ENCODE results near the gene TCTN3.
"Not testable (repeated sequence)": the region's sequence is repeated elsewhere in the genome, so short reads cannot be mapped to it uniquely, and the experiment has no call there.

Gene TCTN3

DNA sequence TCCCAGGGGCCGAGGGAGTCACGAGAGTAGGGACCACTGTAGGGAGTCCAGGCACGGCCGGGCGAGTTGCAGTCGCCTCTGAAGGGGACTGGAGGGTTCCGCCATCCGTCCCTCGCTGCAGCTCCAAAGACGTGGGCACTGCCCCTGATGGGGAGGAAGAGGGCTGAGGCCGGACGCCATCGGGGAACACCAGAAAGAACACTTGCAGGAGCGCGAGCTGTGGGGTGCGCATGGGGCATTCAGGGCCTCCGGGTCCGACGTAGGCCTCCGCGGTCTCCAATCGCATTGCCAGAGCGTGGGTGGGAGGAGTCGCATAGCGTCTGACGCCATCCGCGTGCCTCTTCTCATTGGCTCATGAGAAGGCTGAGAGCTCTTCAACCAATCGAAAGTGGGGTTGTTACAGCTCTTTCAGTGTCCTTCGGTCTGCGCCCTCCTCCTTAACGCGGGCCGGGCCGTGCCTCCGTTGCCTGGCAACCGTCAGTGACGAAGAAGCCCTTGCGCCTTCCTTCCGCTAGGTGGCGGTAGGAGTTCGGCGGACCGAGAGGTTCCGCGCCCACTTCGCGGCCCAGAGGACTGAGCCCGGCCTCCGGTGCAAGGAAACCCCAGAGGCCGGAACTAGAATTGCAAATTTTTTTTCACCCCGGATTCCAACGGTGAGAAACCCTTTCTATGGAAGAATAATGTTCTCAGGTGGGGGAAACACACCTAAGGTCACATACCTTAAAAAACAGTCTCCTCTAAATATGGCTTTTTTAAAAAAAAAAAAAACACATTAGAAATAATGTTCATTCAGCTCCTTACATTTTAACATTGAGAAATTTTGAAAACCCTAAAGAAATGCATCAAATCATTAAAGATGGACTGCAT, at the start of gene TCTN3:
TSS of gene TCTN3 (minus strand) at position 260 of the 867 bp plus-strand sequence. CDS start at position 232, 28 bp downstream.
- peak; percentile 98 for DNase-seq

DNA sequence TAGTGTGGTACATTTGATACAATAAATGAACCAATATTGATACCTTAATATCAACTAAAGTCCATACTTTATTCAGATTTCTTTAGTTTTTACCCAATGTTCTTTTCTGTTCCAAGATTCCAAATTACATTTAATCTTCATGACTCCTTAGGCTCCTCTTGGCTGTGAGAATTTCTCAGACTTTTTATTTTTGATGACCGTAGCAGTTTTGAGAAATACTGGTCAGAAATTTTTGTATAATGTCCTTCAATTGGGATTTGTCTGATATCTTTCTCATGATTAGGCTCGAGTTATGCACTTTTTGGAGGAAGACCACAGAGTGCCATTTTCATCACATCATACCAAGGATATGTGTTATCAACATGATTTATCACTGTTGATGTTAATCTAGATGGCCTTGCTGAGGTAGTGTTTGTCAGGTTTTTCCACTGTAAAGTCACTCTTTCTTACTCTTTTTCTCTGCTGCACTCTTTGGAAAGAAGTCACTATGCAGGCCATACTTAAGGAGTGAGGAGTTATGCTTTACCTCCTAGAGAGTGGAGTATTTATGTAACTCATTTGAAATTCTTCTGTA, 49.3 kb upstream of the TCTN3 start:
- DNase-seq, result no peak

DNA sequence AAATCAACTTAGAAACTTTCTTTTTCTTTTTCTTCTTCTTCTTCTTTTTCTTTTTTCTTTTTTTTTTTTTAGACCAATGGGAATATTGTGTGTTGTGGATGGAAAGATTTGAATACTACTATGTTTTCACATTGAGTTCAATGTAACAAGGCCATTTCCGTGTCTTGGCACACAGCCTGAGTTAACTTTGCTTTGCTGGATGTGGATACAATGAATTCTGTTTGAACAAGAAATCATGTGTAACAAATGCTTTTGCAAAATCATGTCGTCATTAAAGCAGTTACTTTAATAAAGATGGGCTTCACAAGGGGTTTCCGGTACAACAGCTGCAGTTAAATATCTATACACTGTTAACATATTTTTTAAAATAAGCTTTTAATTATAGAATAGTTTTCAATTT, 48.8 kb upstream of the TCTN3 start:
- DNase-seq, result peak; percentile 77

GRCh38 chr10:95741807-95742467, 48.2 kb upstream of the TCTN3 start:
- DNase-seq, result peak; percentile 57

DNA sequence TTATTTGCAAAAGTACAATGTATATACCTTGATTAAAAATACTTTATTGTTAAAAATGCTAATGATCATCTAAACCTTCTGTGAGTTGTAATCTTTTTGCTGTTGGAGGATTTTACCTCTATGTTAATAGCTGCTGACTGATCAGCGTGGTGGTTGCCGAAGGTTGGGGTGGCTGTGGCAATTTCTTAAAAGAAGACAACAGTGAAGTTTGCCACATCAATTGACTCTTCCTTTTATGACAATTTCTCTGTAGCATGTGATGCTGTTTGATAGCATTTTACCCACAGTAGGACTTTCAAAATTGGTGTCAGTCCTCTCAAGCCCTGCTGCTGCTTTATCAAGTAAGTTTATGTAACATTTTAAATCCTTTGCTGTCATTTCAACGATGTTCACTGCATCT, 45.3 kb upstream of the TCTN3 start:
- no peak for DNase-seq

DNA sequence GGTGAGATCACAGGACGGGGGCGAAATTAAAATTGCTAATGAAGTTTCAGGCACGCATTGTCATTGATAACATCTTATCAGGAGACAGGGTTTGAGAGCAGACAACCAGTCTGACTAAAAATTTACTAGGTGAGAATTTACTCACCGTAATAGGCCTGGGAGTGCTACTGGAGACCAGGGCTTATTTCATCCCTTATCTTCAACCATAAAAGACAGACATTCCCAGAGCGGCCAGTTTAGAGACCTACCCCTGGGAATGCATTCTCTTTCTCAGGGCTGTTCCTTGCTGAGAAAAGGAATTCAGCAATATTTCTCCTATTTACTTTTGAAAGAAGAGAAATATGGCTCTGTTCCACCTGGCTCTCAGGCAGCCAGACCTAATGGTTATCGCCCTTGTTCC, 39.2 kb upstream of the TCTN3 start:
- not testable (repeated sequence) for DNase-seq

GRCh38 chr10:95730233-95730632, 36.5 kb upstream of the TCTN3 start:
- DNase-seq, result no peak

DNA sequence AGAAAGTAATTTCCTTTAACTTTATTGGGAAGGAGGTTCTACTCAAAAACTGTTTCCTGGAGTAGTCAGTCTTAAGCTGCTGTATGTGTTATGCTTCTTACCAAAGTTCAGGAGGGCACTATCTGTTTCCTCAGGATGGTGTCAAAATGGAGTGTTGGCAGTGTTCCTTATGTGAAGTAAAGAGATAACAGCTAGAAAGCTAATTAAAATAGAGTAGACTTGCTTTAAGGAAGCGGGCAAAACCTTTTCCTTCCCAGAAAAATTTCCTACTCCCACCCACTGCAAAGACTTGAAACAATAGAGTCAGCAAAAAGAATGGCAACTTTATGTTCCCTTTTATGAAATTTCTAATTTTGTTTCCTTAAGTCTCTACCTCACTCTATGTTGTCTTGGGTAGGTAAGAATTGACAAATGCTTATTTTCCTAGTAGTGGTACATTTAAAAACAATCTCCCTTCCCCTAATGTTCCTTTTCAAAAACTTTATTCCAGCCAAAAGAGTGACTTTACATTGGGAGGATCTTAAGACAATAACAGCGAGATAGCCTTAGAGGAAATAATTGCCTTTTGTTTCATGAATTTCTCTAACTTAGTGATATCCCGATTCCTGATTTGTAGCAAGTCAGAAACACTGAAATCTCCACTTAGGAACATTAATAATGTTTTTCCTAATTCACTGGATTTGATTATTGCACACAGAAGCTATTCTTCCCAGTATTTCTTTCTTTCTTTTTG, 35.8 kb upstream of the TCTN3 start:
- no peak for DNase-seq

GRCh38 chr10:95728526-95728925, 34.8 kb upstream of the TCTN3 start:
- DNase-seq, result peak; percentile 0

DNA sequence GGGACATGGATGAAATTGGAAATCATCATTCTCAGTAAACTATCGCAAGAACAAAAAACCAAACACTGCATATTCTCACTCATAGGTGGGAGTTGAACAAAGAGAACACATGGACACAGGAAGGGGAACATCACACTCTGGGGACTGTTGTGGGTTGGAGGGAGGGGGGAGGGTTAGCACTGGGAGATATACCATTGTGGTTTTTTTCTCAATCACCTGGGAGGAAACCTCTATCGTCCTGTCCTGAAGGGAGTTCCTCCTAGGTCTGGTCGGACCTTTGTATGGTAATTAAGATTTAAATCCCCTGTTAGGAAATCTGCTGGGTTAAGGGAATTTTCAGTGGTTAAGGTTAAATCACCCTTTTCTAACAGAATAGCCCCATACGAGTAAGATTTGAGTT, 28.8 kb upstream of the TCTN3 start:
- DNase-seq, result not testable (repeated sequence)

DNA sequence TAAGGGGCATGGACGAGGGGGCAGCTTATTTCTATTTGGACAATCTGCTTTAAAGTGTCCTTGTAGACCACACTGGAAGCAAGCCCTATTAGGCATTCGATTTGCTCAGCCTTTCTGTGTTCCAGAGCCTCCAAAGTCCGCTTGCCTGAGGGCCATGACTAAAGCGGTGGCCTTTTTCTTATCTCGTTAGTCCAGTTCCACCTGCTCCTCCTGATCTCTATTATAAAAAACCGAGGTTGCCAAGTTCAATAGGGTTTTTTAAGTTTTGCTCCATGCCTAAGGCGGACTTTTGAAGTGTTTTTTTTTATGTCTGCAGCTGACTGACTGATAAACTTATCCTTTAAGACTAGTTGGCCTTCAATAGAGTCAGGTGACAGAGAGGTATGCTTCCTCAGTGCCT, 27.0 kb upstream of the TCTN3 start:
- DNase-seq, result not testable (repeated sequence)

DNA sequence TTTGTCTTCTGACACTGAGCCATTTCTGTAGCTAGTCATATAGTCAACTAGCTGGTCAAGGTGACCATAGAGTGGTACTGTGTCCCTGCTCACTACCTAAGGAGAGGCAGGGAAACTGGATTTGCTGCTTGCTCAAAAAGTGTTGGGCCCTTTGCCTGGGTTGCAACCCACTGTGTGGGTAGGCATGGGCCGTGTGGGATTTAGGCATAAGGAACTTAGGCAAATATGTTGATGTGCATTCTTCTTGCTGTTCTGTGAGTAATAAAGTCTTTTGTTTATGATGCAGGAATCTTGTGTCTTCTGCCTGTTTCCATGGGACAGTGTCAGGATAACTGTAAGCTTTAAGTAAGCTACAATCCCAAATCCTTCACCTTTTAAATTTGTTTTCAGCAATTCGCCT, 23.1 kb upstream of the TCTN3 start:
- no peak for DNase-seq

DNA sequence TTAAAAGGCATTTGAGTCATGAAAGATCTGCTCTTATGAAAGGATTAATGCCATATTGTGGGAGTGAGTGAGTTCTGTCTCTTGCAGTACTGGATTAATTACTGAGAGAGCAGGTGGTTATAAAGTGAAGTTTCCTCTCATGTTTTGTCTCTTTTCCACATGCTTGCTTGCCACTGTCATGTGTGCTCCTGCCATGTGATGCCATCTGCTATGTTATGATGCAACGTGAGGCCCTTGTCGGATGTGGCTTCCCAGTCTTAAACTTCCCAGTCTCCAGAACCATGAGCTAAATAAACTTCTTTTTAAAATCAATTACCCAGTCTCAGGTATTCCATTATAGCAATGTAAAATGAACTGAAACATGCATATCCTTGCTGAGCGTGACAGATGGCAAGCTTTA, 22.7 kb upstream of the TCTN3 start:
- DNase-seq, result peak; percentile 0

- no peak for DNase-seq
These were observed 17.8 kb upstream of the TCTN3 start for GRCh38 chr10:95711492-95711891.

GRCh38 chr10:95706990-95707389, 13.3 kb upstream of the TCTN3 start:
- DNase-seq, result no peak

DNA sequence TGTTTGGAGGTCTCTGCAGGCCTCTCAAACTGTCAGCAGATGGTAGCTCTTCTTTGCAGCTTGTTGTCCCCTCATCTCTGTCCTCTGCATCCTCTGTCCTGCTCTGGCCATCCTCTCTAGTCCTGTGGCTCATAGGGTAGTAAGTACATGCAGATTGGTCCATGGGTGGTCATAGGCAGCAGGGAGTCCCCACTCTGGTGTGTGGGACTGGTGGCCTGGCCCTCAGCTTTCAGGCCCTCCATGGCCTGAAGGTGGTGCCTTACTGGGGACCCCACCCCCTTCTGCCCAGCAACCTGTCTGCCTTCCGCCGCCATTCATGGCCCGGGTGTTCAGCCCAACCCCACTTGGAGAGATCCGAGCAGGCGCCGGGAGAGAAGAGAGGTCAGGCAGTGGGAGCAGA, 12.8 kb upstream of the TCTN3 start:
- DNase-seq, result no peak

GRCh38 chr10:95698415-95698814, 4.7 kb upstream of the TCTN3 start:
- DNase-seq, result no peak

DNA sequence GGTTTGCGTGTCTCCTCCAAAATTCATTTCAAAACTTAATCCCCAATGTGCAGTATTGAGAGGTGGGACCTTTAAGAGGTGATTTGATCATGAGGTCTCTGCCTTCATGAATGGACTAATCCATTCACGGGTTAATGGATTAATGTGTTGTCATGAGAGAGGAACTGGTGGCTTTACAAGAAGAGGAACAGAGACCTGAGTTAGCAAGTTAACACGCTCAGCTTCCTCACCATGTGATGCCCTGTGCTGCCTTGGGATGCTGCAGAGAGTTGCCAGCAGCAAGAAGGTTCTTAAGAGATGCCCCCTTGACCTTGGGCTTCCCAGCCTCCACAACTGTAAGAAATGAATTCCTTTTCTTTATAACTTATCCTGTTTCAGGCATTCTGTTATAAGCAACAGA, 3.7 kb upstream of the TCTN3 start:
- DNase-seq, result no peak

DNA sequence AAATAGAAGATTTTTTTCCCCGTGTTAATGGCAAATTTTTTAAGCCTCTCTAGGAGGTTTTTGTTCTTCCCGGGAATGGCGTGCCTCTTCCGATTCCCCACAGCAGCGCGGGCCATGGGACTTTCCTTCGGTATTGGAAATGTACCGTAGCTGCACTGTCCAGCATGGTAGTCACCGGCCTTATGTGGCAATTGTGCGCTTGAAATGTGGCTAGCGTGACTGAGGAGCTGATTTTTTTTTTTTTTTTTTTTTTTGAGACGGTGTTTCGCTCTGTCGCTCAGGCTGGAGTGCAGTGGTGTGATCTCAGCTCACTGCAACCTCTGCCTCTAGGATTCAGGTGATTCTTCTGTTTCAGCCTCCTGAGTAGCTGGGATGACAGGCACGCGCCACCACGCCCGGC, 938 bp upstream of the TCTN3 start:
- DNase-seq, result no peak

GRCh38 chr10:95693071-95693667, 558 bp downstream of the TCTN3 start:
- DNase-seq, result peak; percentile 19

GRCh38 chr10:95691281-95691680, 2.4 kb downstream of the TCTN3 start:
- DNase-seq, result no peak

GRCh38 chr10:95688648-95689047, 5.1 kb downstream of the TCTN3 start:
- no peak for DNase-seq

DNA sequence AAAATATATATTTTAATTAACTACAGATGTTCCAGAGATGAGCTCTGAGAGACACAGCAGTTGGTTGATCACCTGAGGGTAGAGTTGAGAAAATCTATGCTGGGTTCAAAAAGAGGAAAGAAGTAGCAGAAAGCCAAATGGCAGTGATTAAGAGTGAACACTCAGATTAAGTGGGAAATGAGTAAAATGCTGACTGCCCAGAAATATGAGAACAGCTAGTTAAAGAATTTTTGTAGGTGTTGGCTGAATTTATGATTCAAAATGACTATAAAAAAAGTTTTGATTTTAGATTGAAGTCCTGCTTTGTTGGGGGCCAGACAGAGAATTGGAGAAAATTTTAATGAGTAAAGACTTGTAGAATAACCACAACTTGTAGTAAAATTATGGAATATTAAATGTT, 9.8 kb downstream of the TCTN3 start:
- no peak for DNase-seq

All from NCI-H69 (cell line).